GM12878 (cell line): Measurements from ENCODE around the gene ENAH. TPM values are rescaled to one million over a fixed set of nuclear protein-coding genes. Genes with fewer than 3 reads are reported as not detected.

Experiments
- ATAC-seq: fragments of 200-7000 bp; cut with Tn5 transposase; 3 replicates; pipeline ENCODE4 v1.9.1; 2020; ENCODE audit warnings: mild to moderate bottlenecking, moderate library complexity
- BruUV-seq: library from RNA; stranded (reverse); fragments of 400-500 nt; replicated peaks from 2 replicates; lab custom pipeline; 2021; lab: Mats Ljungman, UMichigan
- CTCF ChIA-PET: fragments of 300-600 bp; sonication (Branson Sonifier 250); formaldehyde crosslinking; extraction: SDS; loops from one replicate; lab custom pipeline; 2021; ENCODE audit warnings: inconsistent platforms; lab: Yijun Ruan, JAX
- POLR2A ChIA-PET: fragments of 350-600 bp; formaldehyde crosslinking; extraction: SDS; loops from one replicate; lab custom pipeline; 2021; ENCODE audit warnings: inconsistent platforms; lab: Charles Lee
- RAD21 ChIA-PET: fragments of 300-600 bp; sonication (Branson Sonifier 250); formaldehyde crosslinking; loops from one replicate; lab custom pipeline; 2023; ENCODE audit warnings: antibody characterized with exemption; ENCODE audit not compliant: unreplicated experiment; lab: Charles Lee
- SMC1A ChIA-PET: fragments of 300-600 bp; sonication (Branson Sonifier 250); formaldehyde crosslinking; loops from one replicate; lab custom pipeline; 2023; ENCODE audit not compliant: unreplicated experiment, uncharacterized antibody; lab: Charles Lee
- DNase-seq: peaks from one replicate; pipeline ENCODE4 v3.0.0-alpha.2; 2011; ENCODE audit warnings: low read depth, low spot score
- FAIRE-seq: peaks from 3 replicates; lab custom pipeline; 2011; peaks lifted over from hg19 to GRCh38; lab: Jason Lieb, UNC
- H2AFZ ChIP-seq: 2 replicates; pipeline ENCODE4 v1.6.0; 2011; ENCODE audit warnings: low read depth, low read length, control low read depth; ENCODE audit not compliant: control insufficient read depth
- H3K27ac ChIP-seq: 2 replicates; pipeline ENCODE4 v1.5.1; 2011; ENCODE audit warnings: control low read depth; ENCODE audit not compliant: control insufficient read depth, insufficient read depth
- H3K27me3 ChIP-seq, 2 experiments: replicated peaks in 1 of 2; 2 replicates each; pipeline versions ENCODE4 v1.6.0 to v1.6.1; 2011; ENCODE audit warnings: low read length in 1 of 2; ENCODE audit not compliant: control insufficient read depth in 2 of 2, insufficient read depth in 2 of 2
- H3K36me3 ChIP-seq, 2 experiments: 2 replicates each; pipeline ENCODE4 v1.5.1; 2011; ENCODE audit warnings: low read length in 1 of 2; ENCODE audit not compliant: control insufficient read depth in 2 of 2, insufficient read depth in 2 of 2
- H3K4me1 ChIP-seq: 2 replicates; pipeline ENCODE4 v1.6.1; 2011; ENCODE audit warnings: mild to moderate bottlenecking, low read length, moderate library complexity, mixed read lengths; ENCODE audit not compliant: control insufficient read depth, insufficient read depth
- H3K4me2 ChIP-seq: 2 replicates; pipeline ENCODE4 v1.6.0; 2011; ENCODE audit warnings: control low read depth; ENCODE audit not compliant: control insufficient read depth, insufficient read depth
- H3K4me3 ChIP-seq: fragments of 200-600 bp; sonication (generic); 2 replicates; pipeline ENCODE4 v1.5.1; 2016
- H3K79me2 ChIP-seq: 2 replicates; pipeline ENCODE4 v1.6.0; 2011; ENCODE audit warnings: low read length; ENCODE audit not compliant: control insufficient read depth, insufficient read depth
- H3K9ac ChIP-seq: 2 replicates; pipeline ENCODE4 v1.8.0; 2011; ENCODE audit warnings: low read length, control low read depth, mixed read lengths; ENCODE audit not compliant: control insufficient read depth, insufficient read depth
- H3K9me3 ChIP-seq: replicated peaks from 3 replicates; pipeline ENCODE4 v1.5.1; 2011; ENCODE audit warnings: mild to moderate bottlenecking, low read length; ENCODE audit not compliant: control insufficient read depth, insufficient read depth
- H4K20me1 ChIP-seq: 2 replicates; pipeline ENCODE4 v1.6.0; 2011; ENCODE audit not compliant: control insufficient read depth, insufficient read depth
- BACH1 ChIP-seq: fragments of 450-650 bp; IDR thresholded peaks from 2 replicates; pipeline ENCODE4 v1.6.1; 2017; ENCODE audit warnings: mild to moderate bottlenecking, borderline replicate concordance
- CBX3 ChIP-seq: fragments of 200-600 bp; sonication (generic); IDR thresholded peaks from 2 replicates; pipeline ENCODE4 v1.6.1; 2016; ENCODE audit warnings: low read depth, borderline replicate concordance
- CHD2 ChIP-seq: IDR thresholded peaks from 2 replicates; pipeline ENCODE4 v1.6.1; 2011; ENCODE audit warnings: low read depth, low read length, improper control_type of control experiment, borderline replicate concordance
- E4F1 ChIP-seq: fragments of 450-650 bp; IDR thresholded peaks from 2 replicates; pipeline ENCODE4 v1.6.1; 2018; ENCODE audit warnings: borderline replicate concordance, mild to moderate bottlenecking; ENCODE audit not compliant: partially characterized antibody
- FOXK2 ChIP-seq: fragments of 450-650 bp; IDR thresholded peaks from 2 replicates; pipeline ENCODE4 v1.6.1; 2017; ENCODE audit warnings: mild to moderate bottlenecking, moderate library complexity
- FOXM1 ChIP-seq: IDR thresholded peaks from 2 replicates; pipeline ENCODE4 v1.6.1; 2012; ENCODE audit warnings: low read depth, mild to moderate bottlenecking, inconsistent platforms, low read length, moderate library complexity
- IKZF2 ChIP-seq, 2 experiments: fragments of 450-650 bp; IDR thresholded peaks; 2 replicates each; pipeline ENCODE4 v1.6.1; 2017; ENCODE audit warnings: mild to moderate bottlenecking in 2 of 2, moderate library complexity in 2 of 2
- IRF3 ChIP-seq: fragments of 450-650 bp; IDR thresholded peaks from 2 replicates; pipeline ENCODE4 v1.6.1; 2014; ENCODE audit warnings: mild to moderate bottlenecking
- NR2C1 ChIP-seq: fragments of 450-650 bp; IDR thresholded peaks from 2 replicates; pipeline ENCODE4 v1.6.1; 2017; ENCODE audit warnings: antibody characterized with exemption, mild to moderate bottlenecking, moderate library complexity
- PKNOX1 ChIP-seq: fragments of 450-650 bp; IDR thresholded peaks from 2 replicates; pipeline ENCODE4 v1.6.1; 2016; ENCODE audit warnings: mild to moderate bottlenecking
- PML ChIP-seq: IDR thresholded peaks from 2 replicates; pipeline ENCODE4 v1.6.1; 2012; ENCODE audit warnings: low read length, inconsistent platforms
- RB1 ChIP-seq: fragments of 450-650 bp; formaldehyde crosslinking; IDR thresholded peaks from 2 replicates; pipeline ENCODE4 v1.6.1; 2017; ENCODE audit warnings: mild to moderate bottlenecking, borderline replicate concordance
- RELA ChIP-seq: fragments of 450-650 bp; IDR thresholded peaks from 2 replicates; pipeline ENCODE4 v1.8.0; 2014; ENCODE audit warnings: borderline replicate concordance; ENCODE audit not compliant: partially characterized antibody
- SMAD1 ChIP-seq: fragments of 450-650 bp; IDR thresholded peaks from 2 replicates; pipeline ENCODE4 v1.6.1; 2018; ENCODE audit warnings: mild to moderate bottlenecking, low read depth; ENCODE audit not compliant: partially characterized antibody
- YBX1 ChIP-seq: fragments of 450-650 bp; IDR thresholded peaks from 2 replicates; pipeline ENCODE4 v1.6.1; 2016; ENCODE audit warnings: antibody characterized with exemption
- WGBS: methylation state at CpG from one replicate; pipeline ENCODE4 v1.1.6; 2016; ENCODE audit warnings: low lambda C conversion rate; ENCODE audit not compliant: insufficient replicate concordance, insufficient coverage; ENCODE audit errors: missing lambda C conversion rate; 5-methylcytosine and 5-hydroxymethylcytosine counted together
- in situ Hi-C: fragments of 300-500 bp; cut with MboI; formaldehyde crosslinking; loops from 9 replicates; pipeline ENCODE4 v1.14.3; 2018; ENCODE audit warnings: mixed read lengths
- intact Hi-C: fragments of 100-400 bp; cut with micrococcal nuclease; formaldehyde crosslinking; loops from one replicate; pipeline ENCODE4 v1.14.2; 2022; ENCODE audit not compliant: unreplicated experiment
- polyA plus RNA-seq, 11 experiments: library from polyadenylated mRNA; depleted of rRNA in 4 of 11; unstranded in 6 of 11; stranded (reverse) in 5 of 11; fragments of >200 nt; fragmentation: Nextera tagmentation in 4 of 11; fragmentation: Illumina TruSeq in 1 of 11; extraction: Ambion mirVana in 4 of 11; extraction: Trizol in 1 of 11; gene quantifications; 1 replicate in 1 of 11; 2 replicates in 10 of 11; pipeline versions ENCODE4 v1.2.1 to v1.2.3, GENCODE V29; 2011 to 2016; ENCODE audit warnings: inconsistent platforms in 2 of 11, missing spikeins in 2 of 11, low read depth in 1 of 11
- total RNA-seq, 4 experiments: library from RNA; depleted of rRNA in 3 of 4; stranded (reverse); fragments of >200 nt in 3 of 4; fragmentation: Illumina TruSeq in 1 of 4; extraction: Trizol in 1 of 4; gene quantifications; 2 replicates each; pipeline versions ENCODE4 v1.2.1 to v1.2.3, GENCODE V29; 2013 to 2021

ENAH gene
- total and polyA plus RNA-seq, 10 of the 15 experiments (the other 5 are each of a cell fraction or from before 2014, with no cell fraction given) = under 0.01 to 0.62 (median 0.06) TPM; not detected in 5

- TF ChIP-seq YBX1 (no peak), IKZF2 (IDR thresholded peaks at IDR 0.05) (no peak), SMAD1 (no peak), CBX3 (no peak)
These were observed 13.6 kb upstream of the ENAH start (continued) for GRCh38 chr1:225666495-225666894.

- FAIRE-seq = no peak
These were observed 11.8 kb upstream of the ENAH start for GRCh38 chr1:225664762-225665161.

More at GRCh38 chr1:225664762-225665161, 11.8 kb upstream of the ENAH start:
- no peak overlapping the region for H3K4me3 ChIP-seq
- intact Hi-C loops = no loop called here
- no peaks in the 10 kb centered on the region for H4K20me1 ChIP-seq
- TF ChIP-seq SMAD1 (no peak), FOXK2 (no peak), PML (no peak), PKNOX1 (no peak), BACH1 (no peak), RELA (no peak), IRF3 (no peak), NR2C1 (no peak), CHD2 (no peak), FOXM1 (no peak), E4F1 (no peak), RB1 (no peak)
- ATAC-seq (no peak), DNase-seq (no peak)
- ChIA-PET POLR2A (no interaction called here), SMC1A (no interaction called here), RAD21 (no interaction called here), CTCF (no interaction called here)
- H3K9me3 ChIP-seq = no peaks in the 10 kb centered on the region
- no peaks in the 10 kb centered on the region; a peak in 1 of 4 replicates for H3K27me3 ChIP-seq
- peaks cover 11% of the 10 kb centered on the region for H3K4me1 ChIP-seq
- no peak overlapping the region for H2AFZ ChIP-seq
- H3K79me2 ChIP-seq = no peaks in the 10 kb centered on the region
- in situ Hi-C loops = no loop called here
- H3K4me2 ChIP-seq = no peak overlapping the region
- H3K27ac ChIP-seq = no peak overlapping the region
- H3K36me3 ChIP-seq = no peaks in the 10 kb centered on the region
- 12% methylated on average over 2 of the region's 2 CpGs for WGBS
- no peak overlapping the region for H3K9ac ChIP-seq
- BruUV-seq = no TSS peak
